Loucy (cell line): Measurements from ENCODE around the gene CFAP77.

Experiments used
- H2AFZ ChIP-seq: fragments of 200-600 bp; sonication (generic); 2 replicates; pipeline ENCODE4 v1.6.0; 2016; ENCODE audit warnings: antibody characterized with exemption, mild to moderate bottlenecking, low read length, moderate library complexity
- H3F3A ChIP-seq: fragments of 200-600 bp; 2 replicates; pipeline ENCODE4 v1.6.0; 2016; ENCODE audit warnings: antibody characterized with exemption, low read depth, mild to moderate bottlenecking
- H3K27me3 ChIP-seq: fragments of 200-600 bp; sonication (generic); 2 replicates; pipeline ENCODE4 v1.6.1; 2014; ENCODE audit warnings: low read length, mild to moderate bottlenecking; ENCODE audit not compliant: insufficient read depth, poor library complexity, severe bottlenecking
- H3K36me3 ChIP-seq: fragments of 200-600 bp; sonication (generic); 2 replicates; pipeline ENCODE4 v1.6.1; 2016; ENCODE audit warnings: low read length; ENCODE audit not compliant: insufficient read depth
- H3K4me1 ChIP-seq: fragments of 200-600 bp; sonication (generic); 2 replicates; pipeline ENCODE4 v1.5.1; 2014; ENCODE audit warnings: low read length, mild to moderate bottlenecking; ENCODE audit not compliant: insufficient read depth, poor library complexity, severe bottlenecking
- H3K4me2 ChIP-seq: fragments of 200-600 bp; sonication (generic); 2 replicates; pipeline ENCODE4 v1.6.0; 2014; ENCODE audit warnings: antibody characterized with exemption, low read length, low read depth, mild to moderate bottlenecking; ENCODE audit not compliant: poor library complexity, severe bottlenecking
- H3K4me3 ChIP-seq: fragments of 200-600 bp; sonication (generic); 2 replicates; pipeline ENCODE4 v1.5.1; 2014; ENCODE audit warnings: low read length, mild to moderate bottlenecking, mixed read lengths; ENCODE audit not compliant: poor library complexity, severe bottlenecking
- H3K79me2 ChIP-seq: fragments of 200-600 bp; sonication (generic); 2 replicates; pipeline ENCODE4 v1.6.1; 2014; ENCODE audit warnings: low read length; ENCODE audit not compliant: insufficient read depth
- H3K9ac ChIP-seq: fragments of 200-600 bp; sonication (generic); 2 replicates; pipeline ENCODE4 v1.6.0; 2014; ENCODE audit warnings: mild to moderate bottlenecking, low read depth, low read length, moderate library complexity; ENCODE audit not compliant: poor library complexity, severe bottlenecking
- H3K9me2 ChIP-seq: fragments of 200-600 bp; sonication (generic); replicated peaks from 2 replicates; pipeline ENCODE4 v1.6.1; 2016; ENCODE audit warnings: low read depth, low read length, mixed read lengths
- H3K9me3 ChIP-seq: fragments of 200-600 bp; sonication (generic); 2 replicates; pipeline ENCODE4 v1.6.1; 2014; ENCODE audit warnings: mild to moderate bottlenecking, antibody characterized with exemption, low read length, low read depth; ENCODE audit not compliant: insufficient read depth
- H4K20me1 ChIP-seq: fragments of 200-600 bp; sonication (generic); 2 replicates; pipeline ENCODE4 v1.6.0; 2014; ENCODE audit warnings: antibody characterized with exemption, low read length, mild to moderate bottlenecking; ENCODE audit not compliant: insufficient read depth, poor library complexity, severe bottlenecking
- CTCF ChIP-seq: fragments of 200-600 bp; sonication (generic); conservative IDR thresholded peaks from 2 replicates; pipeline ENCODE4 v1.5.1; 2014; ENCODE audit warnings: mild to moderate bottlenecking, antibody characterized with exemption, low read length
- EZH2phosphoT487 ChIP-seq: fragments of 200-600 bp; IDR thresholded peaks from 2 replicates; pipeline ENCODE4 v1.6.1; 2018; ENCODE audit warnings: antibody characterized with exemption, mild to moderate bottlenecking, moderate library complexity, borderline replicate concordance

CFAP77 gene

GRCh38 chr9:132410642-132411041 lies 631 bp downstream of the CFAP77 start:
- H3K27me3 ChIP-seq, result peaks cover 5% of the 10 kb centered on the region
- no peak overlapping the region for H3K9ac ChIP-seq
- H3K36me3 ChIP-seq, result no peaks in the 10 kb centered on the region
- H3F3A ChIP-seq, result peaks cover under 1% of the 10 kb centered on the region; the same call in 1 of the 2 replicates
- TF ChIP-seq CTCF (no peak), EZH2phosphoT487 (no peak)
- H3K9me3 ChIP-seq, result no peaks in the 10 kb centered on the region
- peak overlapping the region; percentile 47 for H3K4me2 ChIP-seq
- H3K79me2 ChIP-seq, result peaks cover 10% of the 10 kb centered on the region
- H3K4me3 ChIP-seq, result peak overlapping the region; percentile 2
- peaks cover 12% of the 10 kb centered on the region for H3K4me1 ChIP-seq
- H2AFZ ChIP-seq, result 0 out of 2 replicates have a peak overlapping the region, but pooled peaks have one; percentile 59
- peaks cover 5% of the 10 kb centered on the region for H4K20me1 ChIP-seq
- H3K9me2 ChIP-seq, result no peaks in the 10 kb centered on the region

- H3F3A ChIP-seq, result no peaks in the 10 kb centered on the region
- H3K27me3 ChIP-seq, result peaks cover under 1% of the 10 kb centered on the region
- H3K4me1 ChIP-seq, result peaks cover 8% of the 10 kb centered on the region
- H4K20me1 ChIP-seq, result peaks cover under 1% of the 10 kb centered on the region
- H3K36me3 ChIP-seq, result no peaks in the 10 kb centered on the region
- H3K4me2 ChIP-seq, result peak overlapping the region; percentile 47
- no peak overlapping the region for H3K9ac ChIP-seq
- H3K4me3 ChIP-seq, result peak overlapping the region; percentile 2
- H3K79me2 ChIP-seq, result peaks cover 5% of the 10 kb centered on the region
- H3K9me2 ChIP-seq, result no peaks in the 10 kb centered on the region
- 0 out of 2 replicates have a peak overlapping the region, but pooled peaks have one; percentile 59 for H2AFZ ChIP-seq
- peak; percentile 81 for TF ChIP-seq CTCF
- TF ChIP-seq EZH2phosphoT487, result no peak
- H3K9me3 ChIP-seq, result no peaks in the 10 kb centered on the region
These were observed 1.1 kb downstream of the CFAP77 start for GRCh38 chr9:132411091-132411508.

GRCh38 chr9:132412089-132412488 lies 2.1 kb downstream of the CFAP77 start:
- H3K79me2 ChIP-seq, result no peaks in the 10 kb centered on the region
- no peak overlapping the region for H3K9ac ChIP-seq
- H3K4me1 ChIP-seq, result peaks cover 4% of the 10 kb centered on the region
- peak overlapping the region; percentile 68 for H2AFZ ChIP-seq
- H3K4me2 ChIP-seq, result peak overlapping the region; percentile 47
- no peaks in the 10 kb centered on the region for H3K9me2 ChIP-seq
- H3F3A ChIP-seq, result no peaks in the 10 kb centered on the region
- TF ChIP-seq EZH2phosphoT487 (no peak), CTCF (peak; percentile 86)
- no peaks in the 10 kb centered on the region for H3K36me3 ChIP-seq
- H3K27me3 ChIP-seq, result no peaks in the 10 kb centered on the region
- H4K20me1 ChIP-seq, result no peaks in the 10 kb centered on the region
- no peaks in the 10 kb centered on the region for H3K9me3 ChIP-seq
- H3K4me3 ChIP-seq, result no peak overlapping the region
